Endothelial cell of umbilical vein (primary cell): ENCODE results near the gene LECT2. TPM values are rescaled to one million over a fixed set of nuclear protein-coding genes. Genes with fewer than 3 reads are reported as not detected.

ENCODE experiments used
- BruUV-seq: library from RNA; stranded (reverse); fragments of 400-500 nt; replicated peaks from 2 replicates; lab custom pipeline; 2021; lab: Mats Ljungman, UMichigan
- CTCF ChIA-PET: fragments of 300-600, 350-600 bp; sonication (Branson Sonifier 250); formaldehyde crosslinking; loops from one replicate; lab custom pipeline; 2021; ENCODE audit warnings: antibody characterized with exemption, inconsistent platforms; lab: Charles Lee
- POLR2A ChIA-PET: fragments of 300-600, 350-600 bp; sonication (Branson Sonifier 250); formaldehyde crosslinking; loops from one replicate; lab custom pipeline; 2021; ENCODE audit warnings: antibody characterized with exemption, inconsistent platforms; lab: Charles Lee
- DNase-seq: peaks from one replicate; pipeline ENCODE4 v3.0.0-alpha.2; 2011; ENCODE audit warnings: low read depth, low spot score
- FAIRE-seq: peaks from 2 replicates; lab custom pipeline; 2011; peaks lifted over from hg19 to GRCh38; lab: Jason Lieb, UNC
- H2AFZ ChIP-seq: 2 replicates; pipeline ENCODE4 v1.6.0; 2012; ENCODE audit warnings: low read depth, low read length, control low read depth, inconsistent platforms
- H3K27ac ChIP-seq: 2 replicates; pipeline ENCODE4 v1.5.1; 2011; ENCODE audit warnings: low read depth, mild to moderate bottlenecking, control low read depth, low read length, moderate library complexity; ENCODE audit not compliant: insufficient read depth
- H3K27me3 ChIP-seq, 2 experiments: 2 replicates each; pipeline versions ENCODE4 v1.6.0 to v1.6.1; 2011; ENCODE audit warnings: low read length in 2 of 2, mixed read lengths in 1 of 2; ENCODE audit not compliant: control insufficient read depth in 2 of 2, insufficient read depth in 2 of 2
- H3K36me3 ChIP-seq, 2 experiments: 2 replicates in 1 of 2; 3 replicates in 1 of 2; pipeline ENCODE4 v1.5.1; 2011; ENCODE audit warnings: low read length in 2 of 2, mild to moderate bottlenecking in 1 of 2, moderate library complexity in 1 of 2; ENCODE audit not compliant: control insufficient read depth in 2 of 2, insufficient read depth in 2 of 2; ENCODE audit errors: extremely low read depth in 1 of 2
- H3K4me1 ChIP-seq: 3 replicates; pipeline ENCODE4 v1.5.1; 2011; ENCODE audit warnings: mild to moderate bottlenecking, low read length; ENCODE audit not compliant: control insufficient read depth, insufficient read depth; ENCODE audit errors: extremely low read depth
- H3K4me2 ChIP-seq: 2 replicates; pipeline ENCODE4 v1.6.1; 2011; ENCODE audit warnings: low read length, control low read depth, mixed read lengths; ENCODE audit not compliant: insufficient read depth
- H3K4me3 ChIP-seq, 3 experiments: fragments of 200-600 bp in 1 of 3; sonication (generic), shearing (Covaris generic) in 1 of 3; replicated peaks in 1 of 3; 2 replicates each; pipeline ENCODE4 v1.5.1; 2011 to 2016; ENCODE audit warnings: control low read depth in 3 of 3, low read length in 3 of 3, mild to moderate bottlenecking in 2 of 3, inconsistent platforms in 1 of 3, low read depth in 1 of 3, moderate library complexity in 1 of 3; ENCODE audit not compliant: insufficient read depth in 1 of 3
- H3K79me2 ChIP-seq: 2 replicates; pipeline ENCODE4 v1.6.0; 2012; ENCODE audit warnings: low read length, inconsistent platforms; ENCODE audit not compliant: control insufficient read depth, insufficient read depth
- H3K9ac ChIP-seq: replicated peaks from 2 replicates; pipeline ENCODE3; 2011; ENCODE audit warnings: low read length, control low read depth; ENCODE audit not compliant: insufficient read depth; ENCODE audit errors: extremely low read depth
- H3K9me1 ChIP-seq: replicated peaks from 3 replicates; pipeline ENCODE4 v1.6.0; 2011; ENCODE audit warnings: mild to moderate bottlenecking, low read length; ENCODE audit not compliant: control insufficient read depth, insufficient read depth; ENCODE audit errors: extremely low read depth
- H3K9me3 ChIP-seq: replicated peaks from 2 replicates; pipeline ENCODE4 v1.5.1; 2012; ENCODE audit warnings: low read length, inconsistent platforms; ENCODE audit not compliant: control insufficient read depth, insufficient read depth
- H4K20me1 ChIP-seq: replicated peaks from 2 replicates; pipeline ENCODE3; 2011; ENCODE audit warnings: mild to moderate bottlenecking, low read length; ENCODE audit not compliant: control insufficient read depth, insufficient read depth; ENCODE audit errors: extremely low read depth
- CTCF ChIP-seq, 2 donors: IDR thresholded peaks; 1 replicate in 1 of 2; 2 replicates in 1 of 2; pipeline ENCODE4 v1.5.1; 2011; ENCODE audit warnings: low read length in 2 of 2, mild to moderate bottlenecking in 2 of 2, moderate library complexity in 2 of 2, control low read depth in 1 of 2, inconsistent platforms in 1 of 2, low read depth in 1 of 2; ENCODE audit not compliant: insufficient read depth in 1 of 2; ENCODE audit errors: extremely low read depth in 1 of 2
- EZH2 ChIP-seq: IDR thresholded peaks from 2 replicates; pipeline ENCODE4 v1.6.1; 2012; ENCODE audit warnings: borderline replicate concordance, low read depth, mild to moderate bottlenecking, moderate library complexity, low read length, inconsistent platforms; ENCODE audit not compliant: severe bottlenecking
- FOS ChIP-seq: IDR thresholded peaks from 2 replicates; pipeline ENCODE4 v1.6.1; 2011; ENCODE audit warnings: mild to moderate bottlenecking, low read length, moderate library complexity, borderline replicate concordance; ENCODE audit not compliant: insufficient read depth
- GATA2 ChIP-seq: IDR thresholded peaks from 2 replicates; pipeline ENCODE4 v1.7.0; 2011; ENCODE audit warnings: low read depth, mild to moderate bottlenecking, moderate library complexity, mixed read lengths, low read length; ENCODE audit not compliant: insufficient read length, insufficient read depth
- JUN ChIP-seq: IDR thresholded peaks from 2 replicates; pipeline ENCODE4 v1.6.1; 2011; ENCODE audit warnings: borderline replicate concordance, low read depth; ENCODE audit not compliant: insufficient read length, insufficient read depth
- MAX ChIP-seq: IDR thresholded peaks from 2 replicates; pipeline ENCODE4 v1.6.1; 2011; ENCODE audit not compliant: insufficient read depth, insufficient read length
- MYC ChIP-seq: IDR thresholded peaks from one replicate; pipeline ENCODE4 v1.6.1; 2011; ENCODE audit warnings: mild to moderate bottlenecking, low read depth, low read length
- POLR2A ChIP-seq: IDR thresholded peaks from 2 replicates; pipeline ENCODE4 v1.6.1; 2012; ENCODE audit warnings: low read depth, mild to moderate bottlenecking, control low read depth, low read length
- POLR2AphosphoS5 ChIP-seq: IDR thresholded peaks from 2 replicates; pipeline ENCODE4 v1.6.1; 2012; ENCODE audit warnings: low read depth, mild to moderate bottlenecking, control low read depth, low read length, moderate library complexity; ENCODE audit not compliant: insufficient read depth
- dilution Hi-C: fragments of 300-500 bp; cut with MboI; formaldehyde crosslinking; loops from one replicate; pipeline ENCODE4 v1.15.0; 2019; ENCODE audit warnings: low sequenced_read_pairs; ENCODE audit not compliant: extremely low pct_ligation_motif_present
- intact Hi-C: fragments of 100-400 bp; cut with micrococcal nuclease; formaldehyde crosslinking; loops from one replicate; pipeline ENCODE4 v1.10.0; 2022
- polyA plus RNA-seq, 4 experiments: library from polyadenylated mRNA; depleted of rRNA in 3 of 4; stranded (reverse) in 3 of 4; unstranded in 1 of 4; fragments of >200 nt; gene quantifications; 2 replicates each; pipeline versions ENCODE4 v1.2.1 to v1.2.3, GENCODE V29; 2011 to 2012; ENCODE audit warnings: missing spikeins in 1 of 4
- total RNA-seq: library from RNA; stranded (reverse); gene quantifications from 2 replicates; pipeline ENCODE4 v1.2.3, GENCODE V29; 2021

LECT2 gene
- total and polyA plus RNA-seq, 2 donors (not counting 3 experiments of a cell fraction or from before 2014, with no cell fraction given) = not detected

GRCh38 chr5:135921388-135921787 lies 33.4 kb downstream of the LECT2 start:
- ChIA-PET CTCF (interaction anchor here (0.8 kb wide), 1 partner anchor 141 kb away, joined by 3 read pairs; no protein-coding TSS in a partner anchor), POLR2A (no interaction called here)
- no TSS peak for BruUV-seq
- dilution Hi-C loops (no loop called here), intact Hi-C loops (no loop called here)
- H3K4me1 ChIP-seq = no peaks in the 10 kb centered on the region
- no peak for TF ChIP-seq MAX
- no peak for TF ChIP-seq POLR2AphosphoS5
- no peak for TF ChIP-seq MYC
- no peak for TF ChIP-seq GATA2
- TF ChIP-seq CTCF (IDR thresholded peaks at IDR 0.05; ENCODE audit: extremely low read depth in 1 of 2, insufficient read depth in 1 of 2, low read depth in 1 of 2, low read length in 2 of 2) = no peak
- TF ChIP-seq POLR2A = no peak
- no peak for TF ChIP-seq EZH2
- no peak for TF ChIP-seq FOS
- no peak for TF ChIP-seq JUN
- H3K27ac ChIP-seq = no peak overlapping the region
- peaks cover 13 to 45% of the 10 kb centered on the region in 2 experiments for H3K27me3 ChIP-seq
- DNase-seq (no peak), FAIRE-seq (no peak)
- no peak overlapping the region for H2AFZ ChIP-seq
- no peaks in the 10 kb centered on the region for H3K9me3 ChIP-seq
- no peaks in the 10 kb centered on the region for H3K79me2 ChIP-seq
- H3K9me1 ChIP-seq = no peaks in the 10 kb centered on the region
- no peak overlapping the region for H3K9ac ChIP-seq
- H3K36me3 ChIP-seq = no peaks in the 10 kb centered on the region
- no peak overlapping the region for H3K4me3 ChIP-seq
- no peak overlapping the region for H3K4me2 ChIP-seq
- H4K20me1 ChIP-seq = no peaks in the 10 kb centered on the region
